GM12878 (cell line): ENCODE results near the gene ITIH2.

Source experiments
- BRCA1 ChIP-seq: IDR thresholded peaks from 2 replicates; pipeline ENCODE4 v1.6.1; 2011; ENCODE audit warnings: low read depth, low read length, improper control_type of control experiment
- CBX3 ChIP-seq: fragments of 200-600 bp; sonication (generic); IDR thresholded peaks from 2 replicates; pipeline ENCODE4 v1.6.1; 2016; ENCODE audit warnings: low read depth, borderline replicate concordance
- CREB1 ChIP-seq: IDR thresholded peaks from 2 replicates; pipeline ENCODE4 v1.6.1; 2012; ENCODE audit warnings: low read depth, mild to moderate bottlenecking, inconsistent platforms
- CTCF ChIP-seq, 3 experiments: IDR thresholded peaks in 2 of 3; conservative IDR thresholded peaks in 1 of 3; 2 replicates each; pipeline ENCODE4 v1.5.1; 2011; ENCODE audit warnings: low read depth in 3 of 3, low read length in 3 of 3, mild to moderate bottlenecking in 3 of 3, control low read depth in 2 of 3, moderate library complexity in 2 of 3, inconsistent platforms in 1 of 3, mixed read lengths in 1 of 3; ENCODE audit not compliant: control insufficient read depth in 2 of 3, insufficient read depth in 1 of 3; ENCODE audit errors: extremely low read depth in 1 of 3
- GATAD2B ChIP-seq: fragments of 450-650 bp; conservative IDR thresholded peaks from 2 replicates; pipeline ENCODE4 v1.6.1; 2017; ENCODE audit warnings: low read depth, mild to moderate bottlenecking, moderate library complexity
- NR2C2 ChIP-seq: IDR thresholded peaks from 2 replicates; pipeline ENCODE4 v1.6.1; 2011; ENCODE audit warnings: borderline replicate concordance, low read depth; ENCODE audit not compliant: control insufficient read depth, insufficient read length
- NRF1 ChIP-seq: conservative IDR thresholded peaks from 2 replicates; pipeline ENCODE4 v1.6.1; 2011; ENCODE audit warnings: mild to moderate bottlenecking, low read depth, low read length, improper control_type of control experiment
- POU2F2 ChIP-seq: IDR thresholded peaks from 3 replicates; pipeline ENCODE4 v1.6.1; 2011; ENCODE audit warnings: low read depth, mild to moderate bottlenecking, low read length, borderline replicate concordance
- RBBP5 ChIP-seq: fragments of 200-600 bp; sonication (generic); conservative IDR thresholded peaks from 2 replicates; pipeline ENCODE4 v1.6.1; 2016
- SMC3 ChIP-seq: IDR thresholded peaks from 2 replicates; pipeline ENCODE4 v1.6.1; 2011; ENCODE audit warnings: low read length, improper control_type of control experiment, borderline replicate concordance
- SRF ChIP-seq, 2 experiments: IDR thresholded peaks; 2 replicates each; pipeline ENCODE4 v1.6.1; 2011; ENCODE audit warnings: low read depth in 2 of 2, low read length in 2 of 2, mild to moderate bottlenecking in 1 of 2, moderate library complexity in 1 of 2
- SUPT20H ChIP-seq: IDR thresholded peaks from 2 replicates; pipeline ENCODE4 v1.6.1; 2011; ENCODE audit warnings: low read depth, mild to moderate bottlenecking, low read length, moderate library complexity, borderline replicate concordance; ENCODE audit not compliant: control insufficient read depth
- TBL1XR1 ChIP-seq: IDR thresholded peaks from 2 replicates; pipeline ENCODE4 v1.6.1; 2012; ENCODE audit warnings: low read depth, low read length, improper control_type of control experiment
- TF ChIP-seq, protein P1 (sequence below): IDR thresholded peaks from 2 replicates; pipeline ENCODE4 v1.6.1; 2012; ENCODE audit warnings: low read depth, low read length, improper control_type of control experiment

GRCh38 chr10:7756360-7756992 is 53.4 kb downstream of the ITIH2 start:
- TF ChIP-seq CTCF (IDR thresholded peaks at IDR 0.05 in 2 of 3, conservative IDR thresholded peaks at IDR 0.05 in 1 of 3; ENCODE audit: control insufficient read depth in 2 of 3, extremely low read depth in 1 of 3, insufficient read depth in 1 of 3, low read depth in 3 of 3, low read length in 3 of 3): peak; percentile 50 to 61 (median 53)
- TF ChIP-seq SUPT20H: no peak
- TF ChIP-seq SRF (IDR thresholded peaks at IDR 0.05; ENCODE audit: low read depth in 2 of 2, low read length in 2 of 2): no peak
- no peak for TF ChIP-seq RBBP5
- TF ChIP-seq BRCA1: no peak
- TF ChIP-seq GATAD2B: no peak
- TF ChIP-seq, protein P1, sequence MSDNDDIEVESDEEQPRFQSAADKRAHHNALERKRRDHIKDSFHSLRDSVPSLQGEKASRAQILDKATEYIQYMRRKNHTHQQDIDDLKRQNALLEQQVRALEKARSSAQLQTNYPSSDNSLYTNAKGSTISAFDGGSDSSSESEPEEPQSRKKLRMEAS: no peak
- peak; percentile 44; the same call in 1 of the 2 replicates for TF ChIP-seq SMC3
- no peak for TF ChIP-seq CREB1
- no peak for TF ChIP-seq NRF1
- no peak for TF ChIP-seq POU2F2
- TF ChIP-seq NR2C2: no peak
- no peak for TF ChIP-seq CBX3
- no peak for TF ChIP-seq TBL1XR1
